ENCODE data around the gene ATG101.

DNA sequence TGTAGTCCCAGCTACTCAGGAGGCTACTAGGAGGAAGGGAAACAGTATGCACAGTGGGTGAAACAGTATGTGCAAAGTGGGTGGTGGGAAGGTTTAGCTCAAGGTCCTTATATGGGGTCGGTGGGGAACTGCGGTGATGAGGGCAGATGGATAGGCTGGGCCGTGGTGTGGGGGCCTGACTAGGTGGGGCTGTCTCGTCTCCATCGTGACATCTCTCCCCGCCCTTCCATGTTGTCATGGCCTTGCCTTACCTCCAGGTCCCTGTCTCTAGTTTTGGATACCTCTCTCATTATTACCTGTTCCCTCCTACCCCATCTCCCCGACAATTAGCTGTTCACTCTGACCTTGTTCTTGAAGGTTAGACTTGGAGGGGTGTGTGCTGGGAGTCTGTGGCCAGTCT, 22.9 kb upstream of the ATG101 start:
- TF ChIP-seq, protein P1, sequence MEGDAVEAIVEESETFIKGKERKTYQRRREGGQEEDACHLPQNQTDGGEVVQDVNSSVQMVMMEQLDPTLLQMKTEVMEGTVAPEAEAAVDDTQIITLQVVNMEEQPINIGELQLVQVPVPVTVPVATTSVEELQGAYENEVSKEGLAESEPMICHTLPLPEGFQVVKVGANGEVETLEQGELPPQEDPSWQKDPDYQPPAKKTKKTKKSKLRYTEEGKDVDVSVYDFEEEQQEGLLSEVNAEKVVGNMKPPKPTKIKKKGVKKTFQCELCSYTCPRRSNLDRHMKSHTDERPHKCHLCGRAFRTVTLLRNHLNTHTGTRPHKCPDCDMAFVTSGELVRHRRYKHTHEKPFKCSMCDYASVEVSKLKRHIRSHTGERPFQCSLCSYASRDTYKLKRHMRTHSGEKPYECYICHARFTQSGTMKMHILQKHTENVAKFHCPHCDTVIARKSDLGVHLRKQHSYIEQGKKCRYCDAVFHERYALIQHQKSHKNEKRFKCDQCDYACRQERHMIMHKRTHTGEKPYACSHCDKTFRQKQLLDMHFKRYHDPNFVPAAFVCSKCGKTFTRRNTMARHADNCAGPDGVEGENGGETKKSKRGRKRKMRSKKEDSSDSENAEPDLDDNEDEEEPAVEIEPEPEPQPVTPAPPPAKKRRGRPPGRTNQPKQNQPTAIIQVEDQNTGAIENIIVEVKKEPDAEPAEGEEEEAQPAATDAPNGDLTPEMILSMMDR (IDR thresholded peaks at IDR 0.05) = no peak
- TF ChIP-seq POLR2A (IDR thresholded peaks at IDR 0.05) = no peak

Measured in uterus (tissue), 2 donors.